HCT116 (cell line): ENCODE data around the gene KRTAP25-1. TPM values are rescaled to one million over a fixed set of nuclear protein-coding genes. Genes with fewer than 3 reads are reported as not detected.

ENCODE experiments used
- ATAC-seq: fragments of 200-7000 bp; cut with Tn5 transposase; 2 replicates; pipeline ENCODE4 v1.9.1; 2020; ENCODE audit warnings: mild to moderate bottlenecking, moderate library complexity
- BruUV-seq: library from RNA; stranded (reverse); fragments of 400-500 nt; replicated peaks from 2 replicates; lab custom pipeline; 2021; lab: Mats Ljungman, UMichigan
- CTCF ChIA-PET: fragments of 300-600 bp; sonication (Branson Sonifier 250); formaldehyde crosslinking; loops from one replicate; lab custom pipeline; 2021; ENCODE audit warnings: antibody characterized with exemption; lab: Charles Lee
- POLR2A ChIA-PET: fragments of 300-600, 350-600 bp; sonication (Branson Sonifier 250); formaldehyde crosslinking; loops from one replicate; lab custom pipeline; 2021; ENCODE audit warnings: antibody characterized with exemption; lab: Charles Lee
- RAD21 ChIA-PET, 2 experiments: fragments of 300-600 bp; sonication (Branson Sonifier 250); formaldehyde crosslinking; loops; one replicate each; lab custom pipeline; 2023; ENCODE audit warnings: low total read pairs in 2 of 2; ENCODE audit not compliant: uncharacterized antibody in 2 of 2, unreplicated experiment in 2 of 2, low non-redundant PET in 1 of 2; lab: Charles Lee
- DNase-seq: peaks from one replicate; pipeline ENCODE4 v3.0.0-alpha.2; 2010; ENCODE audit warnings: low read depth, low spot score
- H2AFZ ChIP-seq: fragments of 200-600 bp; shearing (Covaris generic), sonication (generic); 2 replicates; pipeline ENCODE4 v1.6.1; 2017; ENCODE audit warnings: low read depth, mixed run types, mixed read lengths, antibody characterized with exemption, low read length; ENCODE audit not compliant: poor library complexity, severe bottlenecking
- H3K27ac ChIP-seq: 2 replicates; pipeline ENCODE4 v1.5.1; 2012; ENCODE audit warnings: low read depth, low read length
- H3K27me3 ChIP-seq: fragments of 200-600 bp; sonication (generic); 2 replicates; pipeline ENCODE4 v1.6.1; 2016; ENCODE audit warnings: mixed run types, low read length, mixed read lengths; ENCODE audit not compliant: insufficient read depth
- H3K36me3 ChIP-seq, 2 experiments: fragments of 200-500 bp in 1 of 2; fragments of 200-600 bp in 1 of 2; sonication (Bioruptor generic) in 1 of 2; sonication (generic) in 1 of 2; 2 replicates each; pipeline versions ENCODE4 v1.5.1 to v1.6.1; 2014 to 2016; ENCODE audit warnings: low read length in 2 of 2, inconsistent platforms in 1 of 2, mixed read lengths in 1 of 2, mixed run types in 1 of 2; ENCODE audit not compliant: insufficient read depth in 2 of 2, control insufficient read depth in 1 of 2
- H3K4me1 ChIP-seq, 2 experiments: fragments of 200-600 bp in 1 of 2; sonication (generic) in 1 of 2; 2 replicates each; pipeline versions ENCODE4 v1.5.1 to v1.6.1; 2012 to 2017; ENCODE audit warnings: low read length in 2 of 2, inconsistent platforms in 1 of 2, mild to moderate bottlenecking in 1 of 2, mixed read lengths in 1 of 2, mixed run types in 1 of 2, moderate library complexity in 1 of 2; ENCODE audit not compliant: insufficient read depth in 2 of 2, control insufficient read depth in 1 of 2
- H3K4me2 ChIP-seq: fragments of 200-600 bp; sonication (generic); 2 replicates; pipeline ENCODE4 v1.6.1; 2017; ENCODE audit warnings: mixed run types, low read length, mixed read lengths
- H3K4me3 ChIP-seq, 2 experiments: fragments of 200-600 bp in 1 of 2; sonication (generic) in 1 of 2; replicated peaks in 1 of 2; 2 replicates each; pipeline ENCODE4 v1.5.1; 2011 to 2016; ENCODE audit warnings: low read length in 2 of 2, control low read depth in 1 of 2, low read depth in 1 of 2, mild to moderate bottlenecking in 1 of 2, mixed read lengths in 1 of 2, mixed run types in 1 of 2
- H3K79me2 ChIP-seq: fragments of 200-600 bp; sonication (generic); 2 replicates; pipeline ENCODE4 v1.6.1; 2017; ENCODE audit warnings: mild to moderate bottlenecking, mixed run types, low read length, moderate library complexity, mixed read lengths; ENCODE audit not compliant: insufficient read depth
- H3K9ac ChIP-seq: fragments of 200-600 bp; sonication (generic); 2 replicates; pipeline ENCODE4 v1.6.1; 2016; ENCODE audit warnings: low read length, mixed read lengths
- H3K9me2 ChIP-seq: fragments of 200-600 bp; sonication (generic), shearing (Covaris generic); 2 replicates; pipeline ENCODE4 v1.6.1; 2017; ENCODE audit warnings: mixed run types, mild to moderate bottlenecking, moderate library complexity; ENCODE audit not compliant: insufficient read depth
- H3K9me3 ChIP-seq, 2 experiments: fragments of 200-500 bp in 1 of 2; fragments of 200-600 bp in 1 of 2; sonication (Bioruptor generic) in 1 of 2; sonication (generic) in 1 of 2; 2 replicates each; pipeline ENCODE4 v1.6.1; 2014 to 2017; ENCODE audit warnings: low read length in 2 of 2, mixed read lengths in 2 of 2, inconsistent platforms in 1 of 2, low read depth in 1 of 2, mild to moderate bottlenecking in 1 of 2, mixed run types in 1 of 2, moderate library complexity in 1 of 2; ENCODE audit not compliant: control insufficient read depth in 1 of 2, insufficient read depth in 1 of 2
- H4K20me1 ChIP-seq: fragments of 200-600 bp; sonication (generic), shearing (Covaris generic); 2 replicates; pipeline ENCODE4 v1.6.1; 2017; ENCODE audit warnings: mixed run types, mild to moderate bottlenecking, moderate library complexity; ENCODE audit not compliant: insufficient read depth
- CBX3 ChIP-seq: IDR thresholded peaks from 2 replicates; pipeline ENCODE4 v1.6.1; 2012; ENCODE audit warnings: low read depth
- CEBPB ChIP-seq: IDR thresholded peaks from 2 replicates; pipeline ENCODE4 v1.6.1; 2012; ENCODE audit warnings: low read depth
- CTCF ChIP-seq, 3 experiments: fragments of 200-600 bp in 1 of 3; sonication (generic) in 1 of 3; IDR thresholded peaks in 2 of 3; conservative IDR thresholded peaks in 1 of 3; 2 replicates each; pipeline ENCODE4 v1.5.1; 2012 to 2017; ENCODE audit warnings: low read depth in 2 of 3, low read length in 2 of 3, antibody characterized with exemption in 1 of 3, borderline replicate concordance in 1 of 3, control low read depth in 1 of 3, mild to moderate bottlenecking in 1 of 3, mixed read lengths in 1 of 3, mixed run types in 1 of 3, moderate library complexity in 1 of 3; ENCODE audit not compliant: insufficient read depth in 1 of 3
- ELF1 ChIP-seq: IDR thresholded peaks from 2 replicates; pipeline ENCODE4 v1.6.1; 2012; ENCODE audit warnings: low read depth, borderline replicate concordance
- EZH2phosphoT487 ChIP-seq: fragments of 200-600 bp; IDR thresholded peaks from 2 replicates; pipeline ENCODE4 v1.6.1; 2018; ENCODE audit warnings: antibody characterized with exemption, borderline replicate concordance
- JUND ChIP-seq: IDR thresholded peaks from 2 replicates; pipeline ENCODE4 v1.6.1; 2012
- MAX ChIP-seq: IDR thresholded peaks from 2 replicates; pipeline ENCODE4 v1.6.1; 2012
- POLR2AphosphoS5 ChIP-seq: IDR thresholded peaks from 2 replicates; pipeline ENCODE4 v1.6.1; 2011; ENCODE audit warnings: mild to moderate bottlenecking, low read depth, low read length, moderate library complexity
- RAD21 ChIP-seq: IDR thresholded peaks from 2 replicates; pipeline ENCODE4 v1.6.1; 2012; ENCODE audit warnings: low read depth, mild to moderate bottlenecking
- SIN3A ChIP-seq: IDR thresholded peaks from 2 replicates; pipeline ENCODE4 v1.6.1; 2012; ENCODE audit warnings: low read depth
- SRF ChIP-seq: IDR thresholded peaks from 2 replicates; pipeline ENCODE4 v1.6.1; 2012; ENCODE audit warnings: low read depth
- YY1 ChIP-seq: IDR thresholded peaks from 2 replicates; pipeline ENCODE4 v1.6.1; 2011; ENCODE audit warnings: low read length, low read depth, moderate library complexity, mild to moderate bottlenecking; ENCODE audit not compliant: insufficient replicate concordance; ENCODE audit errors: extremely low read depth
- ZBTB33 ChIP-seq: IDR thresholded peaks from 2 replicates; pipeline ENCODE4 v1.6.1; 2011; ENCODE audit warnings: mild to moderate bottlenecking, low read length, moderate library complexity; ENCODE audit not compliant: insufficient replicate concordance; ENCODE audit errors: extremely low read depth
- ZNF274 ChIP-seq: fragments of 200-500 bp; sonication (Bioruptor generic); IDR thresholded peaks from 2 replicates; pipeline ENCODE4 v1.6.1; 2014; ENCODE audit warnings: mild to moderate bottlenecking, low read depth, low read length, inconsistent platforms
- intact Hi-C: fragments of 100-400 bp; cut with micrococcal nuclease; formaldehyde crosslinking; loops from 2 replicates; pipeline ENCODE4 v1.10.0; 2022
- total RNA-seq: library from RNA; stranded (reverse); gene quantifications from one replicate; pipeline ENCODE4 v1.2.1, GENCODE V29; 2021; ENCODE audit not compliant: unreplicated experiment

Gene KRTAP25-1
- total RNA-seq, 1 experiment from 2014 or later, result not detected

- intact Hi-C loops, result no loop called here
- Histone ChIP-seq H3K9me3 (peaks cover 8 to 9% of the 10 kb centered on the region in 2 experiments; a peak in 2 of 4 replicates), H4K20me1 (no peaks in the 10 kb centered on the region), H3K9me2 (no peaks in the 10 kb centered on the region), H3K79me2 (no peaks in the 10 kb centered on the region), H3K36me3 (no peaks in the 10 kb centered on the region), H3K4me1 (no peaks in the 10 kb centered on the region), H3K27ac (no peak overlapping the region), H3K4me3 (no peak overlapping the region), H2AFZ (no peak overlapping the region), H3K4me2 (no peak overlapping the region), H3K9ac (no peak overlapping the region), H3K27me3 (no peaks in the 10 kb centered on the region)
- ChIA-PET RAD21 (no interaction called here), CTCF (no interaction called here), POLR2A (no interaction called here)
- no TSS peak for BruUV-seq
- no peak for ATAC-seq
- TF ChIP-seq MAX (no peak), YY1 (no peak), RAD21 (no peak), CEBPB (no peak), EZH2phosphoT487 (no peak), SIN3A (no peak), ELF1 (no peak), CBX3 (no peak), ZBTB33 (no peak), SRF (no peak), JUND (no peak), CTCF (IDR thresholded peaks at IDR 0.05 in 2 of 3, conservative IDR thresholded peaks at IDR 0.05 in 1 of 3; ENCODE audit: borderline replicate concordance in 1 of 3, insufficient read depth in 1 of 3, low read depth in 2 of 3, low read length in 2 of 3) (no peak), POLR2AphosphoS5 (no peak), ZNF274 (no peak)
- no peak for DNase-seq
Measured at GRCh38 chr21:30332681-30333080, 43.4 kb upstream of the KRTAP25-1 start.
